OCI-LY3 (cell line): ENCODE measurements around the gene MPG.

Experiments
- H2AFZ ChIP-seq: fragments of 200-600, 300-600 bp; shearing (Covaris generic); 2 replicates; pipeline ENCODE4 v1.6.0; 2014; ENCODE audit warnings: antibody characterized with exemption, low read depth, low read length
- H3K27ac ChIP-seq: fragments of 200-600, 300-600 bp; sonication (generic); 2 replicates; pipeline ENCODE4 v1.5.1; 2014; ENCODE audit warnings: mild to moderate bottlenecking, low read length, moderate library complexity, mixed read lengths
- H3K27me3 ChIP-seq: fragments of 200-600, 300-600 bp; sonication (generic); 2 replicates; pipeline ENCODE4 v1.6.1; 2014; ENCODE audit warnings: low read depth, low read length, mixed read lengths
- H3K36me3 ChIP-seq: fragments of 200-600, 300-600 bp; sonication (generic); replicated peaks from 2 replicates; pipeline ENCODE3; 2014; ENCODE audit warnings: low read depth, low read length, mixed read lengths
- H3K4me1 ChIP-seq: fragments of 300-600, 200-600 bp; sonication (generic); 2 replicates; pipeline ENCODE4 v1.6.1; 2014; ENCODE audit warnings: low read length, mixed read lengths
- H3K4me2 ChIP-seq: fragments of 200-600, 300-600 bp; sonication (generic); 2 replicates; pipeline ENCODE4 v1.6.1; 2014; ENCODE audit warnings: low read length, mixed read lengths
- H3K4me3 ChIP-seq: fragments of 300-600, 200-600 bp; sonication (generic); 2 replicates; pipeline ENCODE4 v1.5.1; 2014; ENCODE audit warnings: antibody characterized with exemption, mild to moderate bottlenecking, low read length, moderate library complexity
- H3K79me2 ChIP-seq: fragments of 300-600, 200-600 bp; shearing (Covaris generic); 2 replicates; pipeline ENCODE4 v1.6.1; 2014; ENCODE audit warnings: mild to moderate bottlenecking, low read length, mixed read lengths
- H3K9ac ChIP-seq: fragments of 300-600, 200-600 bp; shearing (Covaris generic); 2 replicates; pipeline ENCODE4 v1.6.0; 2014; ENCODE audit warnings: mild to moderate bottlenecking, low read length, moderate library complexity
- H3K9me3 ChIP-seq: fragments of 200-600, 300-600 bp; shearing (Covaris generic); 2 replicates; pipeline ENCODE4 v1.6.1; 2014; ENCODE audit warnings: low read length, mixed read lengths; ENCODE audit not compliant: insufficient read depth
- H4K20me1 ChIP-seq: fragments of 200-600, 300-600 bp; sonication (generic); 2 replicates; pipeline ENCODE4 v1.6.1; 2016; ENCODE audit warnings: low read length, mixed read lengths; ENCODE audit not compliant: insufficient read depth
- EZH2phosphoT487 ChIP-seq: fragments of 200-600 bp; shearing (Covaris generic); IDR thresholded peaks from 2 replicates; pipeline ENCODE4 v1.6.1; 2018; ENCODE audit warnings: antibody characterized with exemption, mixed run types, low read depth
- TF ChIP-seq, protein P1 (sequence below): fragments of 200-600, 300-600 bp; sonication (generic); IDR thresholded peaks from 2 replicates; pipeline ENCODE4 v1.5.1; 2014; ENCODE audit warnings: antibody characterized with exemption, low read length, low read depth

Gene MPG

DNA sequence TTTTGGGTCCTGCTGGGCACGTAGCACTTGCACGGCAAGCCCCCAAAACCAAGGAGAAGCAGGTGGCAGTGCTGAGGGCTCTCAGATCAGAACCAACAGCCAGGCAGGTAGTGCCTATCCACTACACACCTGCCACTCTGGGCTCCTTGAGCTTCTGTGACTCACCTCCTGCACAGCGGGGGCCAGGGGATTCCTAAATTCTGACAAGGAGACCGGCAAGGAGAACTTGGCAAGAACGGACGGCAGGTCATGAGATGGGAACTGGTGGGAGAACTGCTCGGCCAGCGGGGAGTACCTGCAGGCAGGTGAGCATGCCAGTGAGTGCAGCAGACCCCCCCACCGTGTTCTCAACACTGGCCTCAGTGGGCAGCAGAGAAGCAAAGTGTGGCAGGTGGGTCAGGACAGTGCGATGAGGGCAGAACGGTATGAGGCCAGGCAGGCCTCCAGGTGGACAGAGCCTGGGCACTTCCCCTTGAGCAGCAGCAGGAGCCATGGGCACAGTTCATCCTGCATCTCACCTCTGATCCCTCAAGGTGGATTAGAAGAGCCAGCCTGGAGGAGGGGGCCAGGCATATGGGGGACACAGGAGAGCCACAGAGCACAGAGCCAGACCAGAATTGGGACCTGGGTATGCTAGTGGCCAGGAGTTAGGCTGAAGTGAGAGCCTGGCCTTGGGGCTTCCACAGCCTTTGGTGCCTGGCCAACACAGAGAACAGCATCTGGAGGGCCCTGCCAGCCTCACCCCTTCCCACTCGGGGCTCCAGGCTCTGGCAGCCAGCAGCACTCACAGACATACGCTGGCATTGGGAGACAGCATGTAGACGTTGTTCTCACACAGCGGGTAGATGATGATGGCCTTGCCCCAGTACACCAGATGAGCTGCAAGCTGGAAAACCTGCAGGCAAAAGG, 14.7 kb downstream of the MPG start:
- H4K20me1 ChIP-seq: no peaks in the 10 kb centered on the region; the same call in none of the 2 replicates
- no peak overlapping the region for H3K4me3 ChIP-seq
- peaks cover 40% of the 10 kb centered on the region for H3K36me3 ChIP-seq
- H3K4me1 ChIP-seq: peaks cover 3% of the 10 kb centered on the region; the same call in 1 of the 2 replicates
- H3K27me3 ChIP-seq: no peaks in the 10 kb centered on the region
- no peak overlapping the region for H3K4me2 ChIP-seq
- no peak overlapping the region for H3K9ac ChIP-seq
- TF ChIP-seq EZH2phosphoT487: no peak
- TF ChIP-seq, protein P1, sequence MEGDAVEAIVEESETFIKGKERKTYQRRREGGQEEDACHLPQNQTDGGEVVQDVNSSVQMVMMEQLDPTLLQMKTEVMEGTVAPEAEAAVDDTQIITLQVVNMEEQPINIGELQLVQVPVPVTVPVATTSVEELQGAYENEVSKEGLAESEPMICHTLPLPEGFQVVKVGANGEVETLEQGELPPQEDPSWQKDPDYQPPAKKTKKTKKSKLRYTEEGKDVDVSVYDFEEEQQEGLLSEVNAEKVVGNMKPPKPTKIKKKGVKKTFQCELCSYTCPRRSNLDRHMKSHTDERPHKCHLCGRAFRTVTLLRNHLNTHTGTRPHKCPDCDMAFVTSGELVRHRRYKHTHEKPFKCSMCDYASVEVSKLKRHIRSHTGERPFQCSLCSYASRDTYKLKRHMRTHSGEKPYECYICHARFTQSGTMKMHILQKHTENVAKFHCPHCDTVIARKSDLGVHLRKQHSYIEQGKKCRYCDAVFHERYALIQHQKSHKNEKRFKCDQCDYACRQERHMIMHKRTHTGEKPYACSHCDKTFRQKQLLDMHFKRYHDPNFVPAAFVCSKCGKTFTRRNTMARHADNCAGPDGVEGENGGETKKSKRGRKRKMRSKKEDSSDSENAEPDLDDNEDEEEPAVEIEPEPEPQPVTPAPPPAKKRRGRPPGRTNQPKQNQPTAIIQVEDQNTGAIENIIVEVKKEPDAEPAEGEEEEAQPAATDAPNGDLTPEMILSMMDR: no peak
- no peak overlapping the region for H3K27ac ChIP-seq
- H2AFZ ChIP-seq: no peak overlapping the region
- H3K79me2 ChIP-seq: no peaks in the 10 kb centered on the region
- no peaks in the 10 kb centered on the region for H3K9me3 ChIP-seq

DNA sequence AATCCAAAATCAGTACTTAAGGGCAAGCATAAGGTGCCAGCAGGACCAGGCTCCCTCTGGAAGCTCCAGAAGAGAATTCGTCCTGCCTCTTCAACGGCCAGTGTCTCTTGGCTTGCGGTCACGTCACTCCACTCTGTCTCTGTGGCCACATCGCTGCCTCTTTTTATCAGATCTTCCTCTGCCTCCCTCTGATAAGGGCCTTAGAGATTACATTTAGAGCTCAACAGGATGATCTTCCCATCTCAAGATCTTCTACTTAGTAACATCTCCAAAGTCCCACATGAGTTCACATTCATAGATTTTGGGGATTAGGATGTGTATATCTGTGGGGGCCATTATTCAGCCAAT, 16.9 kb downstream of the MPG start:
- no peak overlapping the region for H3K4me3 ChIP-seq
- no peak overlapping the region for H2AFZ ChIP-seq
- H4K20me1 ChIP-seq: no peaks in the 10 kb centered on the region; the same call in none of the 2 replicates
- no peak overlapping the region for H3K9ac ChIP-seq
- H3K9me3 ChIP-seq: no peaks in the 10 kb centered on the region
- no peak overlapping the region for H3K4me2 ChIP-seq
- H3K79me2 ChIP-seq: no peaks in the 10 kb centered on the region
- peaks cover 3% of the 10 kb centered on the region; the same call in 1 of the 2 replicates for H3K4me1 ChIP-seq
- no peaks in the 10 kb centered on the region for H3K27me3 ChIP-seq
- peaks cover 20% of the 10 kb centered on the region for H3K36me3 ChIP-seq
- no peak for TF ChIP-seq EZH2phosphoT487
- TF ChIP-seq, protein P1: no peak
- H3K27ac ChIP-seq: no peak overlapping the region

DNA sequence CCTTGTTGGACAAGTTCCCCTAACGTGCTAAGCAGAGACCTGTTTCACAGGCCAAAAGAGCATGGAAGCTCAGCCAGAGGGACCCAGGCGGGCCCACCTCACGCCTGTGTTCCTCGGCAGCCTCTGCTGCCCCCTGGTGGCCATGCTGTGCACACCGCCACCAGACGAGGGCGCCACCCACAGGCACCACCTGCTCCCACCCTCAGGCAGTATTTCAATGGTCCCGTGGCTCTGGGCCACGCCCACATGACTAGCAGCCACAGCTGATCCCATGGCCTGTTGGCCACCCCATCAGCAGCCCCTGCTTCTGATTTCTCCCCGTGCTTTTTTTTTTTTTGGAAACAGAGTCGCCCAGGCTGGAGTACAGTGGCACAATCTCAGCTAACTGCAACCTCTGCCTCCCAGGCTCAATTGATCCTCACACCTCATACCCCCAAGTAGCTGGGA, 18.9 kb downstream of the MPG start:
- Histone ChIP-seq H3K27me3 (no peaks in the 10 kb centered on the region), H3K36me3 (peaks cover 9% of the 10 kb centered on the region)

DNA sequence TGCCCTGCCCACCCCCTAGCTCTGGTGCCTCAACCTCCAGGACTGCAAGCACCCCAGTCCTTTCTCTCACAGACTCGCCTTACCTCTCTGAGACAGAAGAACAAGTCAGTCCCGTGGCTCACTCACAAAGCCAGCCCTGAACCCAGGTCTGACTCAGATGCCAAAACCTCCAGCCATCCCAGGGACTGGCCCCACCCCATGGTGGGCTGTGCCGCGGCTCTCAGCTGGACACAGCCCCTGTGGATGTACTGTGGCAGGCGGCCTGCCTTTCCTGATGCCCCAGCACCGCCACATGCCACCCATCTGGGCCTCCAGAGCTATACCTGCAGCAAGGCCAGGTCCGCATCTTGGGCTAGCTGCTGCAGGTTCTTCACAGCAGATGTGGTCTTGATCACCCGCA, 19.8 kb downstream of the MPG start:
- Histone ChIP-seq H2AFZ (no peak overlapping the region), H3K36me3 (peaks cover 9% of the 10 kb centered on the region)
- TF ChIP-seq EZH2phosphoT487: no peak
- TF ChIP-seq, protein P1: no peak

More for the DNA sequence above, 18.9 kb downstream of the MPG start:
- Histone ChIP-seq H3K4me1 (peaks cover 3% of the 10 kb centered on the region; the same call in 1 of the 2 replicates), H3K4me2 (no peak overlapping the region), H4K20me1 (no peaks in the 10 kb centered on the region; the same call in 1 of the 2 replicates), H3K27ac (no peak overlapping the region), H3K79me2 (no peaks in the 10 kb centered on the region), H3K9me3 (no peaks in the 10 kb centered on the region), H3K4me3 (no peak overlapping the region), H3K9ac (no peak overlapping the region), H2AFZ (no peak overlapping the region; the same call in 1 of the 2 replicates)
- TF ChIP-seq, protein P1: peak; percentile 100
- no peak for TF ChIP-seq EZH2phosphoT487

More for the DNA sequence above, 19.8 kb downstream of the MPG start:
- H3K9me3 ChIP-seq: no peaks in the 10 kb centered on the region
- no peak overlapping the region for H3K27ac ChIP-seq
- H3K79me2 ChIP-seq: no peaks in the 10 kb centered on the region
- H3K4me2 ChIP-seq: no peak overlapping the region
- no peaks in the 10 kb centered on the region for H3K27me3 ChIP-seq
- H3K4me3 ChIP-seq: no peak overlapping the region
- peaks cover 3% of the 10 kb centered on the region; the same call in 1 of the 2 replicates for H3K4me1 ChIP-seq
- H3K9ac ChIP-seq: no peak overlapping the region
- no peaks in the 10 kb centered on the region; the same call in 1 of the 2 replicates for H4K20me1 ChIP-seq
